Measurements from ENCODE around the gene FERMT3. TPM values are rescaled to one million over a fixed set of nuclear protein-coding genes. Genes with fewer than 3 reads are reported as not detected.

Gene FERMT3
- total RNA-seq, 1 experiment from 2014 or later: 10.6 TPM

- Histone ChIP-seq H2BK120ac (ENCODE audit: low read depth, low read length, poor library complexity, severe bottlenecking) (no peak overlapping the region), H3K14ac (ENCODE audit: insufficient read depth, low read length) (no peak overlapping the region), H3K4ac (ENCODE audit: low read depth, low read length) (no peak overlapping the region), H4K91ac (ENCODE audit: insufficient read length, low read depth, low read length) (peak overlapping the region; percentile 32), H3K23me2 (ENCODE audit: insufficient read length, low read depth, low read length, poor library complexity, severe bottlenecking) (no peaks in the 10 kb centered on the region), H3K27me3 (ENCODE audit: insufficient read depth, low read length) (no peaks in the 10 kb centered on the region), H2BK12ac (ENCODE audit: insufficient read length, low read depth, low read length) (no peak overlapping the region), H4K8ac (replicated peaks; ENCODE audit: insufficient read length, low read depth, low read length) (no peak overlapping the region), H3K18ac (ENCODE audit: insufficient read length, low read depth, low read length) (no peak overlapping the region), H3K27ac (ENCODE audit: insufficient read length, low read depth, low read length) (no peak overlapping the region), H2AK5ac (ENCODE audit: insufficient read length, low read length) (no peak overlapping the region), H3K4me1 (ENCODE audit: insufficient read depth, low read length) (no peaks in the 10 kb centered on the region), H3K56ac (ENCODE audit: insufficient read length, low read depth, low read length) (no peak overlapping the region), H2BK15ac (ENCODE audit: low read depth, low read length) (no peak overlapping the region), H3K23ac (ENCODE audit: insufficient read length, low read depth, low read length) (no peak overlapping the region), H2BK5ac (ENCODE audit: insufficient read length, low read length) (no peak overlapping the region), H2AFZ (ENCODE audit: low read length) (no peak overlapping the region), H4K5ac (ENCODE audit: insufficient read length, low read depth, low read length) (no peak overlapping the region), H3K9ac (ENCODE audit: extremely low read depth, insufficient read length, low read length) (no peak overlapping the region), H3K9me3 (ENCODE audit: control insufficient read depth, low read depth, low read length) (no peaks in the 10 kb centered on the region), H3K79me2 (ENCODE audit: insufficient read depth, low read length) (no peaks in the 10 kb centered on the region), H3K4me2 (ENCODE audit: insufficient read depth, insufficient read length, low read length) (no peak overlapping the region), H4K20me1 (ENCODE audit: control insufficient read depth, insufficient read depth, insufficient read length) (no peaks in the 10 kb centered on the region), H2BK20ac (ENCODE audit: low read depth, low read length, poor library complexity, severe bottlenecking) (no peak overlapping the region), H3K79me1 (ENCODE audit: insufficient read depth, low read depth, low read length, poor library complexity, severe bottlenecking) (no peaks in the 10 kb centered on the region), H3T11ph (ENCODE audit: low read length) (no peak overlapping the region)
- no CpG with 5 or more reads among the region's 7 CpGs for WGBS (ENCODE audit: extremely low coverage, insufficient read length, low lambda C conversion rate)
- no peaks in the 10 kb centered on the region; the same call in 1 of the 2 replicates for H3K27me3 Mint-ChIP-seq (ENCODE audit: low read depth)
- H3K36me3 Mint-ChIP-seq (ENCODE audit: insufficient read depth in 1 of 3, low read depth in 3 of 3): peaks cover 3 to 48% (median 26%) of the 10 kb centered on the region in 3 experiments
- peaks cover 3 to 4% of the 10 kb centered on the region in 2 experiments; a peak in 2 of 4 replicates for H3K4me1 Mint-ChIP-seq
- no peaks in the 10 kb centered on the region for H3K9me3 Mint-ChIP-seq
- no peak for DNase-seq
- TF ChIP-seq, protein P1, sequence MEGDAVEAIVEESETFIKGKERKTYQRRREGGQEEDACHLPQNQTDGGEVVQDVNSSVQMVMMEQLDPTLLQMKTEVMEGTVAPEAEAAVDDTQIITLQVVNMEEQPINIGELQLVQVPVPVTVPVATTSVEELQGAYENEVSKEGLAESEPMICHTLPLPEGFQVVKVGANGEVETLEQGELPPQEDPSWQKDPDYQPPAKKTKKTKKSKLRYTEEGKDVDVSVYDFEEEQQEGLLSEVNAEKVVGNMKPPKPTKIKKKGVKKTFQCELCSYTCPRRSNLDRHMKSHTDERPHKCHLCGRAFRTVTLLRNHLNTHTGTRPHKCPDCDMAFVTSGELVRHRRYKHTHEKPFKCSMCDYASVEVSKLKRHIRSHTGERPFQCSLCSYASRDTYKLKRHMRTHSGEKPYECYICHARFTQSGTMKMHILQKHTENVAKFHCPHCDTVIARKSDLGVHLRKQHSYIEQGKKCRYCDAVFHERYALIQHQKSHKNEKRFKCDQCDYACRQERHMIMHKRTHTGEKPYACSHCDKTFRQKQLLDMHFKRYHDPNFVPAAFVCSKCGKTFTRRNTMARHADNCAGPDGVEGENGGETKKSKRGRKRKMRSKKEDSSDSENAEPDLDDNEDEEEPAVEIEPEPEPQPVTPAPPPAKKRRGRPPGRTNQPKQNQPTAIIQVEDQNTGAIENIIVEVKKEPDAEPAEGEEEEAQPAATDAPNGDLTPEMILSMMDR (conservative IDR thresholded peaks at IDR 0.05): no peak
- no peak overlapping the region for H3K4me3 Mint-ChIP-seq
- no peak overlapping the region for H3K27ac Mint-ChIP-seq
Measured at GRCh38 chr11:64219354-64219684, 12.8 kb downstream of the FERMT3 start.
